Mesothelial cell of epicardium (in vitro differentiated cells): ENCODE results near the gene TRAPPC12. TPM values are rescaled to one million over a fixed set of nuclear protein-coding genes. Genes with fewer than 3 reads are reported as not detected.

ENCODE experiments used
- DNase-seq, 2 experiments: peaks; one replicate each; pipeline ENCODE4 v3.0.0; 2021; ENCODE audit warnings: low spot score in 2 of 2; ENCODE audit not compliant: unreplicated experiment in 2 of 2
- H3K27ac Mint-ChIP-seq: 2 replicates; pipeline ENCODE4 v1.8.0; 2021; ENCODE audit warnings: mixed read lengths
- H3K27me3 Mint-ChIP-seq: 2 replicates; pipeline ENCODE4 v1.8.0; 2021; ENCODE audit warnings: low read depth, mixed read lengths
- H3K36me3 Mint-ChIP-seq: 2 replicates; pipeline ENCODE4 v1.8.0; 2021; ENCODE audit warnings: mixed read lengths
- H3K4me1 Mint-ChIP-seq: 2 replicates; pipeline ENCODE4 v1.8.0; 2021; ENCODE audit warnings: mixed read lengths
- H3K4me3 Mint-ChIP-seq: 2 replicates; pipeline ENCODE4 v1.8.0; 2021; ENCODE audit warnings: mild to moderate bottlenecking, moderate library complexity, mixed read lengths
- H3K9me3 Mint-ChIP-seq: 2 replicates; pipeline ENCODE4 v1.8.0; 2021; ENCODE audit warnings: mixed read lengths
- total RNA-seq: library from RNA; stranded (reverse); gene quantifications from 3 replicates; pipeline ENCODE4 v1.2.1, GENCODE V29; 2021
- TF ChIP-seq, protein P1 (sequence below): fragments of 200-600 bp; sonication (generic); IDR thresholded peaks from one replicate; pipeline ENCODE4 v1.5.0; 2021; ENCODE audit warnings: antibody characterized with exemption; ENCODE audit not compliant: unreplicated experiment

Gene TRAPPC12
- total RNA-seq, 1 donor from 2014 or later = 134 TPM

GRCh38 chr2:3426615-3427014 is 47.1 kb downstream of the TRAPPC12 start:
- Mint-ChIP-seq H3K4me3 (no peak overlapping the region), H3K9me3 (no peaks in the 10 kb centered on the region), H3K4me1 (no peaks in the 10 kb centered on the region), H3K27me3 (no peaks in the 10 kb centered on the region), H3K36me3 (peaks cover 50% of the 10 kb centered on the region), H3K27ac (no peak overlapping the region)
- TF ChIP-seq, protein P1, sequence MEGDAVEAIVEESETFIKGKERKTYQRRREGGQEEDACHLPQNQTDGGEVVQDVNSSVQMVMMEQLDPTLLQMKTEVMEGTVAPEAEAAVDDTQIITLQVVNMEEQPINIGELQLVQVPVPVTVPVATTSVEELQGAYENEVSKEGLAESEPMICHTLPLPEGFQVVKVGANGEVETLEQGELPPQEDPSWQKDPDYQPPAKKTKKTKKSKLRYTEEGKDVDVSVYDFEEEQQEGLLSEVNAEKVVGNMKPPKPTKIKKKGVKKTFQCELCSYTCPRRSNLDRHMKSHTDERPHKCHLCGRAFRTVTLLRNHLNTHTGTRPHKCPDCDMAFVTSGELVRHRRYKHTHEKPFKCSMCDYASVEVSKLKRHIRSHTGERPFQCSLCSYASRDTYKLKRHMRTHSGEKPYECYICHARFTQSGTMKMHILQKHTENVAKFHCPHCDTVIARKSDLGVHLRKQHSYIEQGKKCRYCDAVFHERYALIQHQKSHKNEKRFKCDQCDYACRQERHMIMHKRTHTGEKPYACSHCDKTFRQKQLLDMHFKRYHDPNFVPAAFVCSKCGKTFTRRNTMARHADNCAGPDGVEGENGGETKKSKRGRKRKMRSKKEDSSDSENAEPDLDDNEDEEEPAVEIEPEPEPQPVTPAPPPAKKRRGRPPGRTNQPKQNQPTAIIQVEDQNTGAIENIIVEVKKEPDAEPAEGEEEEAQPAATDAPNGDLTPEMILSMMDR = no peak
- DNase-seq = no peak

- TF ChIP-seq, protein P1 = no peak
- Mint-ChIP-seq H3K4me1 (peaks cover 5% of the 10 kb centered on the region), H3K36me3 (peaks cover 56% of the 10 kb centered on the region), H3K4me3 (no peak overlapping the region), H3K27ac (no peak overlapping the region), H3K9me3 (no peaks in the 10 kb centered on the region), H3K27me3 (no peaks in the 10 kb centered on the region)
- no peak for DNase-seq
Observed at GRCh38 chr2:3427272-3427671, 47.8 kb downstream of the TRAPPC12 start.

DNA sequence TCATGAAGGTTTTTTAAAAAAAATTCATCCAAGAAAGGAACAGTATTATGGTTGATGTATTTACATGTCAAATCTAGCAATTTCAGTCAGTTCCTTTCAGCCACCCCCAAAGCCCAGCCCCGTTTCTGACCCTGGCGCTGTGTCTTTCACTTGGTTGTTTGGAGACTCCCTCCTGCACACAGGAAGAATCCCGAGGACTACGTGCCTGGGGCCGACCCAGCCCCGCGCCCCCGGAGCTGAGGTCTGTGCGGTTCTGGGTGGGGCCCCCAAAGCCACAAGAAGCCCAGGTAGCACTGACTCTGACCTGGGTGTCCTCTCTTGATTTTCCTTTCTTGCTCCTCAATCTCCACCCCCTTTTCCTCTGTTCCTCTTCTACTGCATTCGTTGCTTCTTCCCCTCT is 49.1 kb downstream of the TRAPPC12 start:
- TF ChIP-seq, protein P1 = no peak
- H3K36me3 Mint-ChIP-seq = peaks cover 48% of the 10 kb centered on the region
- peaks cover 5% of the 10 kb centered on the region for H3K4me1 Mint-ChIP-seq
- H3K9me3 Mint-ChIP-seq = no peaks in the 10 kb centered on the region
- DNase-seq = no peak
- H3K27ac Mint-ChIP-seq = no peak overlapping the region
- no peaks in the 10 kb centered on the region for H3K27me3 Mint-ChIP-seq
- no peak overlapping the region for H3K4me3 Mint-ChIP-seq

DNA sequence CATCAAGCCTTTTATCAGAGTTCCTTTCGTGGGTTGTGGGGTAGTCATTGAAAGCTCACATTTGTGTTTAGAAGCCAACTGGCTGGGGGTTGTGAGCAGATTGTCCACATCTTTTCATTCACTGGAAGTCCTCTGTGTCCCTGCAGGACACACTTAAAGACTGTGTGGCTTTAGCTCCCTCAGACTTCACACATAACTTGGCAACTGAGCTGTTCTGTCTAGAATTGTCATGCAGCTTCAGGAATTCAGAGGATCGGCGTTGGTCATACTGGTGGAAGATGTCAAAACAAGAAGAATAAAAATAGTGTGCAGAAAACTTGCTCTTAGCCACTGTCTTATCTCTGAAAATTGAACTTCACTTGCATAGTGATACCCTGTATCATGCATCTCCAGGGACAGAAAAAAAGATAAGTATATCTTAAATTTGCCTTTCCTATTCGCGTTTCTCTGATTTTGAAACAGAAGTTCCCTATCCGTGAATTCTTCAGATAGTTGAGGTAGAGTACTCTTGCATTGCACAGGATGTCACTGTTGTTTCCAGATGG is 49.6 kb downstream of the TRAPPC12 start:
- H3K4me3 Mint-ChIP-seq = no peak overlapping the region
- peaks cover 5% of the 10 kb centered on the region for H3K4me1 Mint-ChIP-seq
- peaks cover 43% of the 10 kb centered on the region for H3K36me3 Mint-ChIP-seq
- H3K27me3 Mint-ChIP-seq = no peaks in the 10 kb centered on the region
- no peak for DNase-seq
- H3K9me3 Mint-ChIP-seq = no peaks in the 10 kb centered on the region
- H3K27ac Mint-ChIP-seq = no peak overlapping the region
- TF ChIP-seq, protein P1 = no peak

GRCh38 chr2:3430172-3430571 is 50.7 kb downstream of the TRAPPC12 start:
- H3K27ac Mint-ChIP-seq = peak overlapping the region; percentile 17
- DNase-seq = no peak
- H3K27me3 Mint-ChIP-seq = no peaks in the 10 kb centered on the region
- peaks cover 38% of the 10 kb centered on the region for H3K36me3 Mint-ChIP-seq
- H3K9me3 Mint-ChIP-seq = no peaks in the 10 kb centered on the region
- H3K4me1 Mint-ChIP-seq = peaks cover 5% of the 10 kb centered on the region
- H3K4me3 Mint-ChIP-seq = no peak overlapping the region
- TF ChIP-seq, protein P1 = no peak
